Measurements from ENCODE around the gene MTUS2. TPM values are rescaled to one million over a fixed set of nuclear protein-coding genes. Genes with fewer than 3 reads are reported as not detected.

Gene MTUS2
- polyA plus RNA-seq, 2 of the 4 experiments (the other 2 are of a cell fraction): not detected

GRCh38 chr13:29185926-29186325, 365.8 kb downstream of the MTUS2 start:
- FAIRE-seq (no peak), ATAC-seq (no peak), DNase-seq (ENCODE audit: low read depth in 1 of 2, low spot score in 1 of 2) (no peak)
- no peak overlapping the region for H3K4me3 ChIP-seq
- WGBS (ENCODE audit: missing lambda C conversion rate): 0% methylated on average over 2 of the region's 2 CpGs
- ChIA-PET CTCF (no interaction called here), POLR2A (no interaction called here)
- TF ChIP-seq RFX5 (IDR thresholded peaks at IDR 0.05): no peak
- TF ChIP-seq ZC3H11A (IDR thresholded peaks at IDR 0.05): no peak
- TF ChIP-seq FOXS1 (CRISPR knock-in tag; IDR thresholded peaks at IDR 0.05): no peak
- no peak for TF ChIP-seq CEBPB (IDR thresholded peaks at IDR 0.05)
- TF ChIP-seq JUNB (IDR thresholded peaks at IDR 0.05): no peak
- H3K27ac ChIP-seq: no peak overlapping the region
- no peaks in the 10 kb centered on the region for H3K9me3 ChIP-seq
- H3K4me1 ChIP-seq: no peaks in the 10 kb centered on the region
- H3K4me2 ChIP-seq: no peak overlapping the region

- H3K27ac ChIP-seq: no peak overlapping the region
- no peak overlapping the region for H3K4me3 ChIP-seq
- 9% methylated on average over 1 of the region's 1 CpG for WGBS (ENCODE audit: missing lambda C conversion rate)
- H3K9me3 ChIP-seq: no peaks in the 10 kb centered on the region
- DNase-seq (ENCODE audit: low read depth in 1 of 2, low spot score in 1 of 2) (no peak), ATAC-seq (no peak), FAIRE-seq (no peak)
- no peaks in the 10 kb centered on the region for H3K4me1 ChIP-seq
- ChIA-PET POLR2A (no interaction called here), CTCF (no interaction called here)
- no peak overlapping the region for H3K4me2 ChIP-seq
- TF ChIP-seq RARB (CRISPR knock-in tag; IDR thresholded peaks at IDR 0.05) (no peak), CTCF (IDR thresholded peaks at IDR 0.05) (no peak), FOSB (CRISPR knock-in tag; IDR thresholded peaks at IDR 0.05) (no peak), CHD2 (IDR thresholded peaks at IDR 0.05; ENCODE audit: low read length, partially characterized antibody) (no peak), EHF (CRISPR knock-in tag; IDR thresholded peaks at IDR 0.05) (no peak), HOXB5 (CRISPR knock-in tag; IDR thresholded peaks at IDR 0.05) (no peak), E2F6 (IDR thresholded peaks at IDR 0.05; ENCODE audit: borderline replicate concordance, low read depth) (no peak), RFX5 (IDR thresholded peaks at IDR 0.05) (no peak), HEYL (CRISPR knock-in tag; IDR thresholded peaks at IDR 0.05) (no peak), SMC3 (IDR thresholded peaks at IDR 0.05) (no peak), ELK1 (IDR thresholded peaks at IDR 0.05; ENCODE audit: low read depth, low read length) (no peak), MAFK (IDR thresholded peaks at IDR 0.05; ENCODE audit: partially characterized antibody) (no peak)
Measured at GRCh38 chr13:29187584-29187983, 367.4 kb downstream of the MTUS2 start.

GRCh38 chr13:29190298-29190697, 370.2 kb downstream of the MTUS2 start:
- no peak overlapping the region for H3K27ac ChIP-seq
- no peak for ATAC-seq
- FAIRE-seq: no peak
- H3K4me1 ChIP-seq: no peaks in the 10 kb centered on the region
- POLR2A ChIA-PET: no interaction called here
- no peak for DNase-seq (ENCODE audit: low read depth in 1 of 2, low spot score in 1 of 2)
- no peak overlapping the region for H3K4me2 ChIP-seq
- WGBS (ENCODE audit: missing lambda C conversion rate): 6% methylated on average over 2 of the region's 3 CpGs
- no peak overlapping the region for H3K4me3 ChIP-seq
- CTCF ChIA-PET: no interaction called here
- no peaks in the 10 kb centered on the region for H3K9me3 ChIP-seq
- TF ChIP-seq MYC (IDR thresholded peaks at IDR 0.05; ENCODE audit: borderline replicate concordance, low read length) (no peak), REST (IDR thresholded peaks at IDR 0.05) (no peak), RARB (CRISPR knock-in tag; IDR thresholded peaks at IDR 0.05) (no peak), ZC3H11A (IDR thresholded peaks at IDR 0.05) (no peak), SMC3 (IDR thresholded peaks at IDR 0.05) (no peak), RCOR1 (IDR thresholded peaks at IDR 0.05; ENCODE audit: low read depth, low read length) (no peak), ZNF302 (CRISPR knock-in tag; IDR thresholded peaks at IDR 0.05) (no peak), NPAS2 (CRISPR knock-in tag; IDR thresholded peaks at IDR 0.05; ENCODE audit: borderline replicate concordance) (no peak), EHMT2 (IDR thresholded peaks at IDR 0.05; ENCODE audit: low read depth) (no peak), HES2 (IDR thresholded peaks at IDR 0.05) (no peak), CHD4 (IDR thresholded peaks at IDR 0.05; ENCODE audit: borderline replicate concordance) (no peak), POLR2AphosphoS2 (conservative IDR thresholded peaks at IDR 0.05; ENCODE audit: low read length) (no peak), HMGXB4 (CRISPR knock-in tag; IDR thresholded peaks at IDR 0.05; ENCODE audit: borderline replicate concordance) (no peak)
